HepG2 (cell line): ENCODE data around the gene RNF114. TPM values are rescaled to one million over a fixed set of nuclear protein-coding genes. Genes with fewer than 3 reads are reported as not detected.

ENCODE experiments used
- ATF7-NPFF ChIP-seq: sonication (generic); formaldehyde crosslinking; IDR thresholded peaks from 2 replicates; pipeline ENCODE4 v1.8.1; 2023; ENCODE audit warnings: mild to moderate bottlenecking, low read depth, missing genetic modification reagents, moderate library complexity
- BCL3 ChIP-seq: sonication (generic); formaldehyde crosslinking; IDR thresholded peaks from 2 replicates; pipeline ENCODE4 v1.5.1; 2020; ENCODE audit warnings: mild to moderate bottlenecking, missing genetic modification reagents, moderate library complexity
- EP300 ChIP-seq, 3 experiments: sonication (generic) in 1 of 3; formaldehyde crosslinking in 1 of 3; IDR thresholded peaks; 2 replicates each; pipeline versions ENCODE4 v1.5.1 to v1.6.1; 2011 to 2020; ENCODE audit warnings: low read depth in 2 of 3, low read length in 2 of 3, borderline replicate concordance in 1 of 3, improper control_type of control experiment in 1 of 3, mild to moderate bottlenecking in 1 of 3, missing genetic modification reagents in 1 of 3, moderate library complexity in 1 of 3
- FOXM1 ChIP-seq: sonication (generic); formaldehyde crosslinking; IDR thresholded peaks from 2 replicates; pipeline ENCODE4 v1.5.0; 2020; ENCODE audit warnings: missing genetic modification reagents
- HOXA7 ChIP-seq: sonication (generic); formaldehyde crosslinking; IDR thresholded peaks from 2 replicates; pipeline ENCODE4 v1.8.1; 2022; ENCODE audit warnings: mild to moderate bottlenecking, missing genetic modification reagents, moderate library complexity
- KAT7 ChIP-seq: IDR thresholded peaks from 2 replicates; pipeline ENCODE4 v1.6.1; 2018; ENCODE audit warnings: borderline replicate concordance, missing compliant biosample characterization
- MIER3 ChIP-seq: IDR thresholded peaks from 2 replicates; pipeline ENCODE4 v1.6.1; 2016; ENCODE audit warnings: missing compliant biosample characterization, borderline replicate concordance
- NFYC ChIP-seq: IDR thresholded peaks from 2 replicates; pipeline ENCODE4 v1.6.1; 2016; ENCODE audit warnings: missing genetic modification reagents, missing compliant biosample characterization
- PATZ1 ChIP-seq: sonication (generic); formaldehyde crosslinking; IDR thresholded peaks from 2 replicates; pipeline ENCODE4 v1.4.0; 2020; ENCODE audit warnings: missing genetic modification reagents
- PHF21A ChIP-seq: sonication (generic); formaldehyde crosslinking; IDR thresholded peaks from 2 replicates; pipeline ENCODE4 v1.5.0; 2020; ENCODE audit warnings: mild to moderate bottlenecking, missing genetic modification reagents
- POLR2G ChIP-seq: fragments of 200-400 bp; formaldehyde crosslinking; IDR thresholded peaks from 2 replicates; pipeline ENCODE4 v1.6.1; 2018; ENCODE audit warnings: mild to moderate bottlenecking, low read depth, low read length, moderate library complexity
- PRMT3 ChIP-seq: sonication (generic); formaldehyde crosslinking; IDR thresholded peaks from 2 replicates; pipeline ENCODE4 v1.8.1; 2022; ENCODE audit warnings: low read depth, mild to moderate bottlenecking, moderate library complexity, missing genetic modification reagents, borderline replicate concordance
- RFX5 ChIP-seq: IDR thresholded peaks from 2 replicates; pipeline ENCODE4 v1.6.1; 2011; ENCODE audit warnings: low read depth, low read length, improper control_type of control experiment
- SMAD1 ChIP-seq: sonication (generic); formaldehyde crosslinking; IDR thresholded peaks from 2 replicates; pipeline ENCODE4 v1.4.0; 2020; ENCODE audit warnings: missing genetic modification reagents, low read depth, mild to moderate bottlenecking, borderline replicate concordance
- SRF ChIP-seq: IDR thresholded peaks from 2 replicates; pipeline ENCODE4 v1.6.1; 2011; ENCODE audit warnings: mild to moderate bottlenecking, low read depth, low read length, moderate library complexity
- SRSF1 ChIP-seq: fragments of 200-400 bp; formaldehyde crosslinking; optimal IDR thresholded peaks from 2 replicates; pipeline ENCODE3; 2017; ENCODE audit warnings: mild to moderate bottlenecking, low read depth, low read length, moderate library complexity
- TP53 ChIP-seq: sonication (generic); formaldehyde crosslinking; conservative IDR thresholded peaks from 2 replicates; pipeline ENCODE4 v1.4.0; 2020; ENCODE audit warnings: missing genetic modification reagents
- U2AF2 ChIP-seq: fragments of 200-400 bp; formaldehyde crosslinking; IDR thresholded peaks from 2 replicates; pipeline ENCODE4 v1.6.1; 2017; ENCODE audit warnings: low read depth, mild to moderate bottlenecking, low read length
- ZFP36 ChIP-seq: fragments of 150-350 bp; IDR thresholded peaks from 2 replicates; pipeline ENCODE4 v1.6.1; 2018; ENCODE audit warnings: borderline replicate concordance, low read length, low read depth; ENCODE audit not compliant: partially characterized antibody
- ZNF12 ChIP-seq: sonication (generic); formaldehyde crosslinking; IDR thresholded peaks from 2 replicates; pipeline ENCODE4 v1.5.0; 2020; ENCODE audit warnings: missing genetic modification reagents
- ZNF224 ChIP-seq: sonication (generic); formaldehyde crosslinking; IDR thresholded peaks from 2 replicates; pipeline ENCODE4 v1.5.0; 2020; ENCODE audit warnings: mild to moderate bottlenecking, missing genetic modification reagents
- ZNF225 ChIP-seq: sonication (generic); formaldehyde crosslinking; IDR thresholded peaks from 2 replicates; pipeline ENCODE4 v1.4.0; 2020; ENCODE audit warnings: mild to moderate bottlenecking, missing genetic modification reagents
- ZNF44 ChIP-seq: sonication (generic); formaldehyde crosslinking; IDR thresholded peaks from 2 replicates; pipeline ENCODE4 v1.5.1; 2020; ENCODE audit warnings: mild to moderate bottlenecking, missing genetic modification reagents
- ZNF598 ChIP-seq: sonication (generic); formaldehyde crosslinking; IDR thresholded peaks from 2 replicates; pipeline ENCODE4 v1.5.1; 2020; ENCODE audit warnings: mild to moderate bottlenecking, missing genetic modification reagents, borderline replicate concordance
- polyA plus RNA-seq, 8 experiments: library from polyadenylated mRNA; depleted of rRNA in 3 of 8; stranded (reverse) in 7 of 8; unstranded in 1 of 8; fragments of >200 nt; fragmentation: Illumina TruSeq in 4 of 8; extraction: Trizol in 4 of 8; gene quantifications; 2 replicates each; pipeline versions ENCODE4 v1.2.1 to v1.2.3, GENCODE V29; 2011 to 2016; ENCODE audit warnings: low read depth in 4 of 8, missing spikeins in 1 of 8, mixed read lengths in 1 of 8; ENCODE audit not compliant: insufficient read depth in 1 of 8
- total RNA-seq, 5 experiments: library from RNA; depleted of rRNA; stranded (reverse); fragments of >200 nt; fragmentation: Illumina TruSeq; extraction: Trizol; gene quantifications; 2 replicates each; pipeline ENCODE4 v1.2.3, GENCODE V29; 2016; ENCODE audit warnings: low read depth in 1 of 5
- TF ChIP-seq, protein P1 (sequence below): IDR thresholded peaks from 2 replicates; pipeline ENCODE4 v1.6.1; 2016; ENCODE audit warnings: missing biosample characterization, missing genetic modification reagents, low read depth

Gene RNF114
- total and polyA plus RNA-seq, 2 of the 13 experiments (the other 11 are each of a cell fraction or from before 2014, with no cell fraction given), result 119 to 126 TPM

DNA sequence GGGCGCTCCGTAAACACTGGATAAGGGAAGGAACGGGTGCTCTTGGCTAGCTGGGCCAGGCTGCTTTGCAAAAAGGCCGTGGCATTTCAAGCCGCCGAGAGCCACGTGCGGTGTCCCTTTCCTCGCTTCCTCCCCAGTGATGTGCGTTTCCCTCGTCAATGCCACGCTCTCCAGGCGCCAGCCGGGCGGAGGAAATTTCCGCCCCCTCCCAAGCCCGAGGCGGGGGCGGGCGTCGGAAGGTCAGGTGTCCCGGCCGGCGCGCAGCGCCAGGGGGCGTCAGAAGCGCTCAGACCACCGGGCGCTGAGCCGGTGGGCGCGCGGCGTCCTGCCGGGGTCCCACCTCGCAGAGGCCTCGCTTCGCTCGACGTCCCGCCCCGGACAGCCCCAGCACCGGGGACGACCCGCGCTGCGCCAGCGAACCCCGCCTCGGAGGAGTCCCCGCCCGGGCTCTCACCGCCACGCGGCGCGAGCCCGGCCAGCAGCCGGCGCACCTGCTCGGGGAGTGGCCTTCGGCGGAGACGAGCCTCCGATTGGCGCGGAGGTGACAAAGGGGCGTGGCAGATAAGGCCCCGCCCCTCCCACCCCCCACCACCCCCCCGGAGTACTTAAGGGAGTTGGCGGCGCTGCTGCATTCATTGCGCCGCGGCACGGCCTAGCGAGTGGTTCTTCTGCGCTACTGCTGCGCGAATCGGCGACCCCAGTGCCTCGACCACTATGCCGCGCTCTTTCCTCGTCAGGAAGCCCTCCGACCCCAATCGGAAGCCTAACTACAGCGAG, 46.3 kb downstream of the RNF114 start, which contains the start of gene SNAI1 (continued):
- TF ChIP-seq SRF (peak; percentile 47; the same call in 1 of the 2 replicates), ATF7-NPFF (peak; percentile 94), ZFP36 (no peak), BCL3 (CRISPR knock-in tag) (peak; percentile 71), POLR2G (peak; percentile 99), SMAD1 (CRISPR knock-in tag) (no peak; the same call in 1 of the 2 replicates), ZNF225 (CRISPR knock-in tag) (peak; percentile 77; the same call in 1 of the 2 replicates), U2AF2 (no peak), PHF21A (peak; percentile 15; the same call in 1 of the 2 replicates), PATZ1 (CRISPR knock-in tag) (peak; percentile 99), NFYC (peak; percentile 37), RFX5 (no peak), ZNF598 (CRISPR knock-in tag) (no peak; the same call in 1 of the 2 replicates), HOXA7 (CRISPR knock-in tag) (peak; percentile 83; the same call in 1 of the 2 replicates), EP300 (IDR thresholded peaks at IDR 0.05; ENCODE audit: low read depth in 2 of 2, low read length in 2 of 2) (0 out of 4 replicates have a peak, but pooled peaks have one; percentile 1 to 19), EP300 (CRISPR knock-in tag; IDR thresholded peaks at IDR 0.05; ENCODE audit: borderline replicate concordance) (peak; percentile 73), KAT7 (CRISPR knock-in tag) (no peak; the same call in 1 of the 2 replicates), TP53 (CRISPR knock-in tag) (peak; percentile 64; the same call in 1 of the 2 replicates), PRMT3 (peak; percentile 96), ZNF44 (CRISPR knock-in tag) (no peak), FOXM1 (CRISPR knock-in tag) (peak; percentile 26; the same call in 1 of the 2 replicates), MIER3 (CRISPR knock-in tag) (peak; percentile 84; the same call in 1 of the 2 replicates), SRSF1 (peak; percentile 80), ZNF12 (CRISPR knock-in tag) (peak; percentile 86), ZNF224 (CRISPR knock-in tag) (peak; percentile 90; the same call in 1 of the 2 replicates)
- TF ChIP-seq, protein P1, sequence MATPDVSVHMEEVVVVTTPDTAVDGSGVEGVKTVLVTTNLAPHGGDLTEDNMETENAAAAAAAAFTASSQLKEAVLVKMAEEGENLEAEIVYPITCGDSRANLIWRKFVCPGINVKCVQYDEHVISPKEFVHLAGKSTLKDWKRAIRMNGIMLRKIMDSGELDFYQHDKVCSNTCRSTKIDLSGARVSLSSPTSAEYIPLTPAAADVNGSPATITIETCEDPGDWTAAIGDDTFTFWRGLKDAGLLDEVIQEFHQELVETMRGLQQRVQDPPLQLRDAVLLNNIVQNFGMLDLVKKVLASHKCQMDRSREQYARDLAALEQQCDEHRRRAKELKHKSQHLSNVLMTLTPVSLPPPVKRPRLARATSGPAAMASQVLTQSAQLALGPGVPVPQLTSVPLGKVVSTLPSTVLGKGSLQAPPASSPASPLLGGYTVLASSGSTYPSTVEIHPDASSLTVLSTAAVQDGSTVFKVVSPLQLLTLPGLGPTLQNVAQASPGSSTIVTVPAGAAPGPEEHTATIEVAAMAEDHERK (CRISPR knock-in tag), result peak; percentile 31; the same call in 1 of the 2 replicates
